NCI-H2081 treated with DMSO at 0.1 percent for 48 hours (cell line): Measurements from ENCODE around the gene PHRF1.
A peak's percentile ranks its signal among the peaks of the same experiment; 100 is the strongest.

ENCODE experiments used
- DNase-seq: peaks from one replicate; lab custom pipeline; 2025; lab: John Stamatoyannopoulos, UW

Gene PHRF1

DNA sequence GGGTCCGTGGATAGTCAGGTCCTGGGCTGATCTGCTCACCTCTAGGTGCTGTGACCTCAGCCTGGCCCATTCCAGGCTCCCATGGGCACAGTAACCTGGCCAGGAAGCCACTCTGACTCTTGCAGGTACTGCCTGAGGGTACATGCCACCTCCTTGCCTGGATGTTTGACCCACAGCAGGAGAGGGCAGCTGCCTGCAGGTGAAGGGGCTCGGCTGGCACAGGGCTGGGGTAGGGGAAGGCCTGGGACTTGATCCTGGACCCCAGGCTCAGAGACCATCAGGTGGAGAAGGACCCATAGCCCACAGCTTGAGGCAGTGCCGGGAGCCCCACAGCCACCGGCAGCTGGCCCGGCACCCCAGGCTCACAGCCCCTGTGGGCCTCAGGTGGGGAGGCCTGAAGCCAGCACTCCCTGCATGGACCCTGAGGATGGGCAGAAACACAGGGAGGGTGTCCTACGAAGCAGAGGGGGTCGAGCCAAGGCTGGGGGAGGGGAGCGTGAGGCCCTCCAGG, 36.2 kb upstream of the PHRF1 start:
- no peak for DNase-seq

DNA sequence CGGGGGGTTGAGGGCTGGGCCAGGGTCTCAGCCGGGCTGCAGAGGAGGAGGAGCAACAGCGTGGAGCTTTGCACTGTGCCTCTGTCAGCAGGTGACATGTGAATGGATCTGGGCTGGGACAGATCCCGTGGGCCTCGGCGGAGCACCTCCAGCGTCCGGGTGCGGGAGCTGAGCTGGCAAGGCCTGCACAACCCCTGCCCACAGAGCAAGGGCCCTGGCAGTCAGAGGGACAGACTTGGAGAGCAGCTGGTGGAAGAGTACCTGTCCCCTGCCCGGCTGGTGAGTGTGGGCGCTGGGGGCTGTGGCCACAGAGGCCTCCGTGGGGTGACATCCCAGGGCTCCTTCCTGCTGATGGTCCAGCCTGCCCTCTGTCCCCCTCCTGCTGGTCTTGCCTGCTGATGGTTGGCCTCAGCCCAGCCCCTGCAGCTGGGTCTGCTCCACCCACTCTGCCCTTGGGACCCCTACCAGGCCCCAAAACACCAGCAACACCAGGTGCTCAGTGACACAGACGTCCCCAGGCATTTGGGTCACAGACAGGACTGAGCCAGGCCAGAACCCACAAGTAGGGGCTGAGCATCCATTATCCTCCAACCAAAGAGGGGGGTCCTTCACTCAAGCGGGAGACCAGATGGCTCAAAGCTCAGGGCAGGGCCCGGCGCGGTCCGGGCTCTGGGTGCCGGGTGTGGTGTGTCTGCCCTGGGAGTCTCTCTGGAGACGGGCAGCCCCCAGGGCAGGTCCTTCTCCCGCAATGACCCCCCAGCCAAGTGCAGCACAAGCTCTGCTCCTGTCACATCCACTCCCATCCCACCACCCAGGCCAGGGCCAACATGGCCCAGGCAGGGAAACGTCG, 35.5 kb upstream of the PHRF1 start:
- no peak for DNase-seq

DNA sequence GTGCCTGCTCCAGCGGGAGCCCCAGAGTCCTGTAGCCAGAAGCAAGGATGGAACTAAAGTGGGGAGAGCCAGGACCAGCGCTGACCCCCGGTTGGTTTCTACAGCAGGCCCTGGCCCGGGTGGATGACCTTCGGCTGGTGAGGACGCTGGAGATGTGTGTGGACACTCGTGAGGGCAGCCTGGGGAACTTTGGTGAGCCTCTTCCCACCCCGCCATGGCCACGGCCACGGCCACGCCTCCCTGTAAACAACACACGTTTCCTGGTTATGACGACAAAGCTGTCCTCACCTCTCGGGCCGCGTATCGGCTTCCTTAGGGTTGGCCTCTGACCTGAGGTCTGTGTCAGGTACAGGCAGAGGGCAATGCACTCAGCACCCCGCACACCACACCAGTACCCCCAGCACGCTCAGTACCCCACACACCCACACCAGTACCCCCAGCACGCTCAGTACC, 34.8 kb upstream of the PHRF1 start:
- DNase-seq = no peak

DNA sequence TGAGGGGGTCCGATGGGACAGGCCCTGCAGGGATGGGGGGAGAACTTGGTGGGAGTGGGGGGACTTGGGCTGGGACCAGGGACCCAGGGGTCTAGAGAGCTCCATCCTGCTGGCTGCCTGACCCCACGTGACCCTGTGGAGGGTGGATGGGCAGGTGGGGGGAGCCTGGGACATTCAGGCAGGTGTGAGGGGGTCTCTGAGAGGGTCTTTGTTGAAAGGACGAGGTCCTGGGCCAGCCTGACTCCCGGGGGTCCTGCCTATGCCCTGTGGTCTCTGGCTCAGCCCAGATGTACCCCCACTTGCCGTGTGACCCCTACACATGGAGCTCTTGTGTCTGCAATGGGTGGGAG, 31.5 kb upstream of the PHRF1 start:
- DNase-seq = no peak

DNA sequence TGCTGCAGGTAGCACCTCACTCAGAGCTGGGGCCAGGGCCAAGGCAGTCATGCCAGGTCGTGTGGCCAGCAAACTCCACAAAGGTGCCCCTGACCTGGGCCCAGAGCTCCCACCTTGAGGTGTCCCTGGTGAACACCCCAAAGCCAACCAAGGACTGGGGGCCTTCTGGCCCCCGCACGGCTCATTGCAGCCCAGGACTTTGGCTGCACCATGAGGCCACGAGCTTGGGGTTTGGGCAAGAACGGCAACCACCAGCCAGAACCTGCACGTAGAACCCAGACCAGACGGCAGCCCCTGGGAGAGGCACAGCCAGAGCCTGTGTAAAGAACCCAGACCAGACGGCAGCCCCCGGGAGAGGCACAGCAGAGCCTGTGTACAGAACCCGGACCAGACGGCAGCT, 31.1 kb upstream of the PHRF1 start:
- DNase-seq = no peak

GRCh38 chr11:548700-549603, 27.3 kb upstream of the PHRF1 start:
- DNase-seq = no peak

DNA sequence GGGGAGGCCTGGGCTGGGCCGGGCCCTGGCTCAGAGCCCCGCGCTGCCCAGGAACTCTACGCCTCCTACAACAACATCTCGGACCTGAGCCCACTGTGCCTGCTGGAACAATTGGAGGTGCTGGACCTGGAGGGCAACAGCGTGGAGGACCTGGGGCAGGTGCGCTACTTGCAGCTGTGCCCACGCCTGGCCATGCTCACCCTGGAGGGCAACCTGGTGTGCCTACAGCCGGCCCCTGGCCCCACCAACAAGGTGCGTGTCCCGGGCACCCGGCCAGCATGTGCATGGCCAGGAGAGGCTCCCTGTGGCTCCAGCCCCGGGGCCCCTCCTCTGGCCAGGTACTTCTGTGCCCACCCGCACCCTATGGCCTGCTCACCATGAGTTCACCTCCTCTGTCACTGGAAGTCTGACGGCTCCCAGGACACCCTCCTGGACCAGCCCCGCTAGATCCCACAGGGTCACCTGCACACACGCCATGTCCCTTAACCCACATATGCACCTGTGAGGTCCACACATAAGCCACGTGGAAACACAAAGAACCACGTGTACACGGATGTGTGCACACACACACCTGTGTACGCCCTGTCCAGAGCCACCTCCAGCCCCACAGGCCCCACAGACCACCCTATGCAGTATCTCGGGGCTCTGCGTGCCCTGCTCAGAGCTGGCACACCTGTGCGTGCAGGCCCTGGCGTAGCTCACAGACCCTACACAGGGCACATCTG, 26.1 kb upstream of the PHRF1 start:
- no peak for DNase-seq

DNA sequence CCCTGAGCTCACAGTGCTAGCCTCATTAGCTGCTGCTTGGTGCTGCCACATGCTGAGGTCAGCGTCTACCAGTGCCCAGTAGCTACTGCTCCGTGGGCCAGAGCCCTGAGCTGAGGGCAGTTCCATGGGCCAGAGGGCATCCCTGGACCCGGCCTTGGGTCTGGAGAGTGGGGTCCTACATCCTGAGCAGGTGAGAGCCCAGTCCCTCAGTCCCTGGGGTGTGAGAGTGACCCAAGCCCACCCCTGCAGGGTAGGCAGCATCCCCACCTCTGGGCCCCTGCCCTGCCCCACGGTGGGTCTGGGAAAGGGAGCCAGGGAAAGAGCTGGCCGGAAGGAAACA, 25.6 kb upstream of the PHRF1 start:
- no peak for DNase-seq

DNA sequence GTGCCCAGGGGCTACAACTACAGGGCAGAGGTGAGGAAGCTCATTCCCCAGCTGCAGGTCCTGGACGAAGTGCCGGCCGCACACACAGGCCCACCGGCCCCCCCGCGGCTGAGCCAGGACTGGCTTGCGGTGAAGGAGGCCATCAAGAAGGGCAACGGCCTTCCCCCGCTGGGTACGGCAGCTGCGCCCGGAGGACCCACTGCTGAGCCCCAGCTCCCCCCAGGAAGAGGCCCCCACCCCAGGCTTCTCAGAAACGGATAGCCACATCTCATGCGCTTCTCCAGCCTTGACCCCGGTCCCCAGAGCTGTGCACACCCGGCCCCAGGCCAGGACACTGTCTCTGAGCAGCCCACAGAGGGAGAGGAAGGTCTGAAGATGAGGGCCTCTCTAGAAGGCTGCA, 25.1 kb upstream of the PHRF1 start:
- no peak for DNase-seq

- DNase-seq = no peak
Observed at GRCh38 chr11:551596-551995, 24.7 kb upstream of the PHRF1 start.

- DNase-seq = no peak
Observed at GRCh38 chr11:553083-553987, 22.9 kb upstream of the PHRF1 start.

GRCh38 chr11:553988-554340, 22.3 kb upstream of the PHRF1 start:
- DNase-seq = no peak

GRCh38 chr11:554428-555226, 21.6 kb upstream of the PHRF1 start:
- DNase-seq = peak; percentile 36

DNA sequence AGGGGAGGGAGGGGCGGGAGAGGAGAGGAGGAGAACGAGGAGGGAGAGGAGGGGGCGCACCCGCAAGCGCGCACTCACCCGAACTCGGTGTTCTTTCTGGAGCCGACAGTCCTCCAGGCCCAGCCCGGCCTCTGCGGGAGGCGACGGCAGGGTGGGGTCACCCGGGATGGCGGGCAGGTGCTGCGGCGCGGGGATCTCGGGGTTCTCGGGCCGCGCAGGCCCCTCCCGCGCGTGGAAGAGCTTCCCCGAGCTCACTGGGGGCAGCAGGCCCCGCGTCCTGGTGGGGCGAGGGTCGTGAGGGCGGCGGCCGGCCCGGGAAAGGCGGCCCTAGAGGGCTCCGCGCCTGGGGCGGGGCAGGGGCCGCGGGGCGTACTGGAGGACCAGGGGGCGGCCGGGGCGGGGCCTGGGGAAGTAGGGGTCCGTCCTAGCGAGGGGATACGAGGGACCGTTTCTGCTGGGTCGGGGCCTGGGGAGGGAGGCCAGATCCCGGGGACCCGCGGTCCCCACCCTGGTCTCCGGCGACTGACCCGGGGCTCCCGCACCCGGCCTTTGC, 21.0 kb upstream of the PHRF1 start:
- DNase-seq = no peak

DNA sequence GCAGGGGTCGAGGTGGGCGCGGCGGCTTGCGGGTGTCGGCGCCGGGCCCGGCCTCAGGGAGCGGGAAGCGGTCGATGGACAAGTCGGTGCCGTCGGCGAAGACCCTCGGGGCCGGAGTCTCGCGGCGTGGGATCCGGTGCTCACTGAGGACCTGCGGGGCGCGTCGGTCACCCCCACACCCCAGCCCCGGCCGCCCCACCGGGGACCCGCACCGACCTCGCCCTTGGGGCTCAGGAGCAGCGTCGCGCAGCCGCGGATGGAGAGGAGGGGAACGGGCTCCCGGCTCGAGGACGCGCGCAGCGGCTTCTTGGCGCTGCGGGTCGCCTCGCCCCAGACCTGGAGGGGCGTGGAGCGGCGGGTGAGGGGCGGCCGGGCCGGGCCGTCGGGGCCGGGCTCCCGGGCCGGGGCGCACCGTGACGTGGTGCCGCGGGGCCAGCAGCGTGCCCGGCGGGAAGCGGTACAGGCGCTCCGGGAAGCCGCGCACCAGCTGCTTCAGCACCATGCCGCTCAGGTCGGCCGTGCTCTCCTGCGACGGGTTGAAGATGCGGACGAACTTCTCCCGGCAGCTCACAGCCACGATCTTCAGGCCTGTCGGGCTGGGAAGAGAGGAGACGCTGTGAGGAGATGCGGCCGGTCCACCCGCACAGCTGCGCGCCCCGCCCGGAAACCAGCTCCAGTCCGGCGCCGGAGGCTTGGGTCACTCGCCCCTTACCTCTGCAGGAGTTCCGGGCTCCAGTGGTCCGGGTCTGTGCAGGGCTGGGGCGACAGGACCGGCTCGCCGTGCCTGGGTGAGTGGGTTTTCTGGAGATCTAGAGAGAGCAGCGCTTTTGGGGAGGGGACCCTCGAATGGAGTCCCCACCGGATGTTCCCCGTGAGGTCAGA, 20.2 kb upstream of the PHRF1 start:
- no peak for DNase-seq

DNA sequence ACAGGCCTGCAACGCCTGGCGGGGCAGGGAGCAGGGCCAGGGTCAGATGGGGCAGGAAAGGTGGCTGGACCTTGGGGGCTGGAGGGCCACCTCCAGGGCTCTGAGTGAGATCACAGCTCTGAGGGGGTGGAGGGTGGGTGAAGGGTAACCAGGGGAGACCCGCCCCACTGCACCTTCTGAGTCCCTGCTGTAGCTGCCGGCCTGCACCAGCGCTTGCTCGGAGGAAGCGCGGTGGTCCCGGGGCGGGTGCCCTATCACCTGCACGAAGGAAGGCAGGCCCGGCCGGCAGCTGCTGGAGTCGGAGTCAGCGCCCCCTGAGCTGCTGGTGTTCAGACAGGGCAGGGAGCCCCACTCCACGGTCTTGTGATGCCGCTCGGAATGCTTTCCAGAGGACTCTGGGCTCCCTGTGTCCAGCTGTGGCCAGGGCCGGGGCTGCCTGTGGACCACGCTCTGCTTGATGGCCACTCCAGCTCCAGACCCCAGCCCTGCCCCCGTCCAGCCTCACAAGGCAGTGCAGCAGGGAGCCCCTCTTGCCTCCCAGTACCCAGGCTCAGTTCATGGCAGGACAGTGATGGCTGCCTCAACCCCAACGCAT, 19.5 kb upstream of the PHRF1 start:
- DNase-seq = no peak

- DNase-seq = no peak
Observed at GRCh38 chr11:557328-558132, 18.7 kb upstream of the PHRF1 start.

- DNase-seq = no peak
Observed at GRCh38 chr11:558503-558902, 17.8 kb upstream of the PHRF1 start.
